GM21381 (cell line): ENCODE measurements around the gene PTPRU.

ENCODE experiments used
- ATAC-seq: cut with Tn5 transposase; IDR thresholded peaks from one replicate; pipeline ENCODE4 v1.9.1; 2021; ENCODE audit warnings: mild to moderate bottlenecking, moderate library complexity; ENCODE audit not compliant: unreplicated experiment

The PTPRU gene

DNA sequence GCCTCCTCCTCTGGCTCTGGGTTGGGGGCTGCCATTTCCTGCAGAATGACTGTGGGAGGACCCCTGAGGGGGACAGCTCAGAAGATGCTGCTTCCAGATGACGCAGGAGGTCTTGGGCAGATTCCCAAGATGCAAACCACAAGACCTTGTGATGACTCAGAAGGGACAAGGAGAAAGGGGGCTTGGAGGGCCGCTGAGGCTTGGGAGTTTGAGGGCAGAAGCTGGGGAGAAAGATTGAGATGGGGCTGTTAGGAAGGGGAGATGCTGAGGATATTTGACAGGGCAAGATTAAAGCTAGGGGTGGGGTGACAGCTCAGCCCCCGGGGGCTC is 7.5 kb downstream of the PTPRU start:
- ATAC-seq = no peak

DNA sequence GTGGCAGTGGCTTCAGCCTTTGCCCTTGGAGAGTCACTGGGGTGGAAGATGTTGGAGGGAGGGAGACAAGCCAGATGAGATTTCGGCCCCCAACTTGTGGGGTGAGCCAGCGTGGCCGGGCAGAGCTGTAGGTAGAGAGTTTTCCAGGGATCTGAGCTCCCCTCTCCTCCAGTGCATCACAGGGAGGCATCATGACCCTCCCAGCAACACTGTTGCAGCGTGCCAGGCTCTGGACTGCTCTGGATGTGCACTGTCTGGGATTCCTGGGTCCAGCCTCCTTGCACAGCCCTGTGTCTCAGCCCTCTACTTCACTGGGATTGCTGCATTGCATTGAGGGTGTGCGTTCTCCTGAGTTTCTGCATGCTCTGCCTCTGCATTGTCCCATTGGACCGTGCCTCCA is 8.9 kb downstream of the PTPRU start:
- no peak for ATAC-seq

DNA sequence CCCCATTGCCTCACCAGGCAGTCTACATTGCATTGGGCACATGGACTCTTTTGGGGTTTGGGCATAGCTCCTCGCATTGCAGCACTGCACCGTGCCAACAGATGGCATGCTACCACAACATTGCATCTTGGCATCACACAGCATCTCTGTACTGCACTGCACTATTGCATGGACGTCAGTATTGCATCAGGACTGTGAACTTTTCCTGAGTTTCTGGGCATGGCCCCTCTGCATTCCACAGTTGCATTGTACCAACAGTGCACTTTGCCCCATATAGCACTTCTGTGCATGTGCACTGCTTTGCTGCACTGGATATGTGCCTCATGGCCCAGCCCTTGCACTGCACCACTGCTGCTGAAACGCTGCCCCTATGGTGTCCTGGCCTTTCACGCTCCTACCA is 9.6 kb downstream of the PTPRU start:
- ATAC-seq = no peak

DNA sequence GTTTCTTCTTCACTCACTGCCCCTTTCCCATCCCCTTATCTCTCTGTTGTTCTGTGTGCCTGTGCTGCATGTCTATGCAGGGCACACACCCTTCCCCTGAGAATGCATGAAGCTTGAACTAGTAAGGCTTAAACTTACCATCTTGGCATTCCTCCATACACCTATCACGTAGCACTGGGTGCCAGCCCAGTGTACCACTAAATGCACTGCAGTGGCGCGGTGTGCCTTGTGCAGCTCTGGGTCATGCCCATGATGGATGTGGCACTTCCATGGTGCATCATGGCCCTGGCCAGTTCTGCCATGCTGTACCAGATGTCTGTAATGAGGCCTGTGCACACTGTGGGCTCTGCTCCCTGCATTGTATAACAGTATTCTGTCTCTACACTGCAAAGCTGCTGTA is 10.7 kb downstream of the PTPRU start:
- ATAC-seq = no peak

DNA sequence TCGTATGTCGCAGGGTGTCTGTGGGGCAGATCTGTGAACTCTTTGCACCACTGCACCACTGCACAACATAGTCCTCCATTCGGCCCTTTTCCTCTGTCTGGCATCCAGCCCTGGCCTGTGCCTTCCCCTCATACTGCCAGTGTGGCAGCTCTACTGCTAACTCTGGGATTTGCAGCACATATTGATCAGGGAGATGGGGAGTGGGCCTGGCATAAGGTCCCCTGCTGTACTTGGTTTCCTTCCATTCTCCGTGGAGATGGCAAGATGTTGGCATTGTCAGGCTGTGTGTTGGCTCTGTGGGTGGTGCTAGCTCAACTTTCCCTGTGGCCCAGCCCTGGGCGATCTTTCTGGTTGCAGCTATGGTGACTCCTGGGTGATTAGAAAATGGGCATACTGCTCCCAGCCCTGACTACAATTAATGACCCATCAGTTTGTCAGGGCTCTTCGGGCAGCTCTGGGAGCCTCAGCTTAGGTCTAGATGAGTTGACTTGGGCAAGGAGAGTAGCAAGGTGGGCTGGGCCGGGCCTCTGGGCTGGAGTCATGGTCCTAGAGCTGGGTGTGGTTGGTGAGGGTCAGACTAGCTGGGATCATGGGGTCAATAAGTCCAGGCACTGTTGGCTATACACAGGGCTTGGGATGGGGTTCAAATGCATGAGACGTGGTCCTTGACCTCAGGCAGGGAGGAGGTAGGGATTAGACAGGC is 11.4 kb downstream of the PTPRU start:
- no peak for ATAC-seq

DNA sequence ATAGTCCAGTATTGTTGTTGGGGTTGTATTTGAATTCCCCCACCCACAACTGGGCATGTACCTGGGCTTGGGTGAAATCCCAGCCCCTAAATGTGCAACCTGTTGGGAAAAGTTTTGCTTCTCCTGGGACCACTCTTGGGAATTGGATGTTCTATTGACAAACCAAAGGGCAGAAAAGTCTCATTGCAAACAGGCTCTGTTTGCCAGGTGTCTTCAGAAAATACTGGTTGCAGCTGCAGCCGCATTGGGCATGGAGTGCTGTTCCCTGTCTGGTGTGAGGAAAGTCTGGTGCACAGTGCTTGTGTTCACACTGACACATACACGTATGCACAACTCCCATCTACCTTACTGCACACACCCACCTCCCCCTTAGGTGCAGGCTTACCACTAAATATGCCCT is 12.1 kb downstream of the PTPRU start:
- ATAC-seq = no peak

DNA sequence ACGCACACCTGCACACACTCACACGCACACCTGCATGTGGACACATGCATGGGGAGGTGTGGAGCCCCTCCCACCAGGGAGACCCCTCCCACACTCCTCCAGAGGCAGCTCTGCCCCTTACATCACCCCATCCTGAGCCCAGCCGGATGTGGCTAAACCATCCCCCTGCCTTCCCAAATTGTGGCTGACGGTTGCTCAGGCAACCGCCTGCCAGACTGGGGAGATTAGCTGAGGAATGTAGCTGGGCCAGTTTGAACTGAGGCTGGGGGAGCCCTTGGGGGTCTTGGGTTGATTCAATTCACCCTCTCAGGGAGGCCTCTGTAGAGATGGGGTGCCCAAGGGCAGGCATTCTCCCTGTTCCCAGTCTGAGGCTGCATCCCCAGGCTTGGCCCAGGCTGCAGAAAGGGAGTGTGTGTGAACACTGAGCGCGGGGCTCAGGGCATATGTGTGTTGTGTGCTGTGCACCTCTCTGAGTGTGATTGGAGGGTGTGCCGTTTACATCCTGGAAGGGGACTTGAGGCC is 12.9 kb downstream of the PTPRU start:
- ATAC-seq = no peak

DNA sequence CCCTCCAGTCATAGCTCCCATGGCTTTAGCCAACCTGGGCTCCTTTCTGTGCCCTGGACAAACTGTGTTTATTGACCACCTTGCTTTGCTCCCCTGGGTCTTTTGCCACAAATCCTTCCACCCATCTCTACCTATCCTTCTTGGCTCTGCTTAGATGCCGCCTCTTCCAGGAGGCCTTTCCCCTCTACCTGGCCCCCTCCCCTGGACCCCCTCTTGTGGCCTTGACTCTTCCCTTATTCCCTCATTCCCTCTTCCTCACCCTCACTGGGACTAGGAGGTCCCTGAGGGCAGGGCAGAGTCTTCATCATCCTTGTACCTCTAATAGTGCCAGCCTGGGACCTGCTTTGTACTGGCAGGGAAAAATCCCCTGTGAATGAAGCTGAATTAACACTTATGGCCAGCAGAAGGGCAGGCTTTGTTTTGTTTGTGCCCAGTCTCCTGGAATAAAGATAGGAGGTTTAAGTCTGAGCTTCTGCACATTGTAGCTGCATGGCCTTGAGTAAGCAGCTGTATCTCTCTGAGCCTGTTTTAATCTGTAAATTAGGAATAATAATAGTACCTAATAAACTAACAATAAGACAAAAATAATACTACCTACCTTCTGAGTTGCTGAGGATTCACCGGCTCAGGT is 13.7 kb downstream of the PTPRU start:
- ATAC-seq = no peak

DNA sequence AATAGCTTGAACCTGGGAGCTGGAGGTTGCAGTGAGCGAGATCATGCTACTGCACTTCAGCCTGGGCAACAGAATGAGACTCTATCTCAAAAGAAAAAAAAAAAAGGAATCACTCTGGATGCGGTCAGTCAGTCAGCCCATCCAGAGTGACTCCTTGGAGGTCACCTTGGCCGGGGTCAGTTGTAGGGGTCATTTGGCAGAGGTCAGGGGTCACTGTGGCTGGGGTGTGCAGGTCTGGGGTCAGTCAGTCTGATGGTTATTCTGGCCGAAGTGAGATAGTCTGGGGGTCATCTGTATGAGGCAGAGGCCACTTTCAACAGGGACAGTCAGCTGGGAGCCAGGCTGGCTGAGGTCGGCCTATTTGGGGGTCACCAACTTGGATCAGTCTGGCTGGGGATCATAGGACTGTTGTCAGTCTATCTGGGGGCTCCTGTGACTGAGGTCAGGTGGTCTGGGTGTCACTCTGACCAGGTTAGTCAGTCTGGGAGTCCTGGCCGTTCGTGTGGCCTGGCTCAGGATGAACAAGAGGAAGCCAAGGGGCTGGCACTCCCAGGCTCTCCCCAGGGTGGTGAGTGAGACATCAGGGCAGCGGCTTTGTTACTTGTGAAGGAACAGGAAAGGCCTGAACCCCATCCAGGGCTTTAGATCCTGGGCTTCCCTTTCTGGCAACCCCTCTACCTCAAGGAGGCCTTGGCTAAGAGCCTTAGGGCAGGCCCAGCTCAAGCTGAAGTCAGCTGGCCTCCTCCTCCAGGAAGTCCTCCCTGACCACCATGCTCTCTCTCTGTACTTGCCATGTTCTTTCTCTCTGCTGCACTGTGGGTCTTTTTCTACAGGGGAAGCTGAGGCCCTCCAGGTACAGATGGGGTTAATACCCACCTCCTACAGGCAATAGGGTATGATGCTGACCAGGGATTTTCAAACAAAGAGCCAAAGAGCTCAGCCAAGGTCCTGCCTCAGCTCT is 15.1 kb downstream of the PTPRU start:
- no peak for ATAC-seq

DNA sequence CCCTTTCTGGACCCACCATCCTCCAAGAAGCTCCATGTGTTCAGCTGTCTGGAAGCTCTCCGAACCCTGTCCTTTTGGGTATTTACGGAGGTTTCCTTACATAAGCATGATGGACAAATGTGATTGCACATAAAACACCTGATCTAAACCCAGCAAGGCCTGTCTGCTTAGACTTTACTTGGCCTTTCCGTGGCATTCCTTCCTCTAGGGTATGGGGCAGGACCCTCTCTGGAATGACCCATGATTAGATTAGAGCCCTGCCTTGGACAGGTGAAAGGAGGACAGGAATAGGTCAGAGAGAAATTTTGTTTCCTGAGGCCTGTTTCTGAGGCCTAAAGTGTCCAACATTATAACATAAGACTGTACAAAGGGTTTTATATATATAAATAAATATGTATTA is 16.9 kb downstream of the PTPRU start:
- ATAC-seq = no peak

DNA sequence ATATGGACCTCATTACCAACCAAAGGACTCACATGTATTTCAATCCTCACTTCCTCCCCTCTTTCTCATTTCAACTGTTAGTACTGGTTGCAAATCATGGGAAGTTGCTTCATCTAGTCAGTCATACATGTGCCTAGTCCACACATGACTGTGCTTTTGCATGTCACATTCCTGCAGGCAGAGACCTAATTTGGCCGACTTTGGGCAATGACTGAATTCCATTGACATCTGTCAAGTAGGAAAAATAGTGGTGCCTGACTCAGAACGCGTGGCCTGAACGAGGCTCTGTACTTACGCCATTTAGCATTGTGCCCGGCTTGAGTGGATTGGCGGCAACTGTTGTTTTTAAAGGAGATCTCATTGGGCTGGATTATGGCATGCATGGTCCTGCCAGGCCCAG is 18.0 kb downstream of the PTPRU start:
- ATAC-seq = no peak

DNA sequence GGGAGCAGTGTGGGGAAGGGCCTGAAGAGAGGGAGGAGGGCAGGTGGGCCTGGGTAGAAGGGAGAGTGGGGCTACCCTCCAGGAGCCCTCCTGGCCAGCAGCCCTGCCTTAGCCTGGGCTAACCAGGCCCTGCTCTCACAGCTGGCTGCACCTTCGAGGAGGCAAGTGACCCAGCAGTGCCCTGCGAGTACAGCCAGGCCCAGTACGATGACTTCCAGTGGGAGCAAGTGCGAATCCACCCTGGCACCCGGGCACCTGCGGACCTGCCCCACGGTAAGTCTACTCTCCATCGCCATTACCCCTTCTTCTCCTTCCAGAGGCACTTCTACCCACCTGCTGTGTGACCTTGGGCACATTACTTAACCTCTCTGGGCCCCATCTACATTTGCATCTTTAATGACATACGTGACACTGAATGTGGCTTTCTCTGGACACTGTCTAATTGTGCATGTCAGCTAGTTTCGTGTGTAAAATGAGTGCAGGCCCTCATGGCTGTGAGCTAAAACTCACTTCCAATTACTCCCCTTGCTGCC is 18.9 kb downstream of the PTPRU start:
- ATAC-seq = no peak

DNA sequence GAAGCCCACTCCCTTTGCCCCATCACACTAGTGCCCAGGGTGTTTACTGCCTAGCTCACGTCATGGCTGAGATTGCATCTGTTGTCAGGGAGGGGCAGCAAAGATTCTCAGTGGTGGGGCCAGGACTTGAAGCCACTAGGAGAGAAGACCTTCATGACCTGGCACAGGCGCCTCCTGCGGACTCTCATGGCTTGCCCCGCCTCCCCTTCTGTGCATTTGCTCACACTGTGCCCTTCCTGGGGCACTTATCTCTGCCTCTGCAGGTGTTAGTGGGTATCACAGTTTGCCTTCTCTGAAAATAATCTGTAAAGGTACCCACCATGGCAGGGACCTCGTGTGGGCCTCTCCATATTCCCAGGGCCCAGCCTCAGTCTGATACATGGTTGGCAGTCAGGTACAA is 20.1 kb downstream of the PTPRU start:
- no peak for ATAC-seq

DNA sequence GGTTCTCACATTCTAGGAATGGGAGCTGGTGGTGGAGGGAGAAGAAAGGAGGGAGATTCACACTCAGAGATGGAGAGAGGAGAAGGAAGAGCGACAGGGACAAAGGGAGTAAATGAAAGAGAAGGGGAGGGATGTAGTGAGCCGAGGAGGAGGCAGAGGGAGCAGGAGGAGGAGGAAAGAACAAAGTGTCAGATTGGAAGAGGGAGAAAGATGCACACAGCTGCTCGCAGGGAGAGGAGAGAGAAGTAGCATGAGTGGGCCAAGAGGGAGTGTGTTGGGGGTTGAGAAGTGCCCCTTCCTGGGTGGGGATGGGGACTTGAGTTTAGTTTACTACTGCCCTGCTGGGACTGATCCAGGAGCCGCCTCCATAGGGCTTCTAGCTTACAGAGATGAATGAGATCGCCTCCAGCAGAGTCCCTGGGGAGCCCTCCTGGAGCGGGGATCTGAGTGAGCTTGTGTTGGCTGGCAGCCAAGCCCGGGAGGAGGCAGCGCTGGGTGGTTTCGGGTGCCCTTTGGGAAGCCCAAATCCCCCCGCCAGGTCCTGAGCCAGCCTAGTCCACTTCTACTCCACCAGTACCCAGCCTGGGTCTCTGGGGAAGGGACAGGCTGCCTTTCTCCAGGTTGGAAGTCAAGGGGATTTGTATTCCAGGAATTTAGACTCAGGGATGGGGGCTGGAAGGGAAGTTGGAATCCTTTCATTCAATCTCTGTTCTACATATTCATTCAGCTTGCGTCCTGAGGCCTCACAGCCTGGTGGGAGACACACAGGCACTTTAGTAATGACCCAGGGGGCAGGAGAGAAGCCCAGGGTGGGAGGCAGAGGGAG is 20.9 kb downstream of the PTPRU start:
- no peak for ATAC-seq

DNA sequence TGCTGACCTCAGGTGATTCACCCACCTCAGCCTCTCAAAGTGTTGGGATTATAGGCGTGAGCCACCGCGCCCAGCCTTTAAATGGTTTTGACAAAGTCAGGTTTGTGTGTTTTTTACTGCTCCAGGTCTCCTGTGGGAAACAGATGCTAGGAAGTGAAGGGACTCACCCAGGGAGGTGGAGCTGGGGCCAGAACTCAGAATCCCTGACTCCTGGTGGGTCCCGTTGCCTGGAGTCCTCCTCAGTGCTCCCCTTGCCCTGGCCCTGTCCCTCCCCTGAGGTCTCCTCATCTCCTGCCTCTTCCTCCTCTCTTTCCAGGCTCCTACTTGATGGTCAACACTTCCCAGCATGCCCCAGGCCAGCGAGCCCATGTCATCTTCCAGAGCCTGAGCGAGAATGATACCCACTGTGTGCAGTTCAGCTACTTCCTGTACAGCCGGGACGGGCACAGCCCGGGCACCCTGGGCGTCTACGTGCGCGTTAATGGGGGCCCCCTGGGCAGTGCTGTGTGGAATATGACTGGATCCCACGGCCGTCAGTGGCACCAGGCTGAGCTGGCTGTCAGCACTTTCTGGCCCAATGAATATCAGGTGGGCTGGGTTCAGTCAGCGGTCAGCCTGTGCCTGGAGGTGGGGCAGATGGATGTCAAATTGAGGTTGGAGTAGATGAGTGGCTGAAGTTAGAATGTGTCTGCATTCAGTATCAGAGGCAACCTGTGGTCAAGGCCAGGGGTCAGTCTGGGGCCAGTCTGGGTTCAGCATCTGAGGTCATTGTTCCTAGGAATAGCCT is 22.1 kb downstream of the PTPRU start:
- no peak for ATAC-seq

DNA sequence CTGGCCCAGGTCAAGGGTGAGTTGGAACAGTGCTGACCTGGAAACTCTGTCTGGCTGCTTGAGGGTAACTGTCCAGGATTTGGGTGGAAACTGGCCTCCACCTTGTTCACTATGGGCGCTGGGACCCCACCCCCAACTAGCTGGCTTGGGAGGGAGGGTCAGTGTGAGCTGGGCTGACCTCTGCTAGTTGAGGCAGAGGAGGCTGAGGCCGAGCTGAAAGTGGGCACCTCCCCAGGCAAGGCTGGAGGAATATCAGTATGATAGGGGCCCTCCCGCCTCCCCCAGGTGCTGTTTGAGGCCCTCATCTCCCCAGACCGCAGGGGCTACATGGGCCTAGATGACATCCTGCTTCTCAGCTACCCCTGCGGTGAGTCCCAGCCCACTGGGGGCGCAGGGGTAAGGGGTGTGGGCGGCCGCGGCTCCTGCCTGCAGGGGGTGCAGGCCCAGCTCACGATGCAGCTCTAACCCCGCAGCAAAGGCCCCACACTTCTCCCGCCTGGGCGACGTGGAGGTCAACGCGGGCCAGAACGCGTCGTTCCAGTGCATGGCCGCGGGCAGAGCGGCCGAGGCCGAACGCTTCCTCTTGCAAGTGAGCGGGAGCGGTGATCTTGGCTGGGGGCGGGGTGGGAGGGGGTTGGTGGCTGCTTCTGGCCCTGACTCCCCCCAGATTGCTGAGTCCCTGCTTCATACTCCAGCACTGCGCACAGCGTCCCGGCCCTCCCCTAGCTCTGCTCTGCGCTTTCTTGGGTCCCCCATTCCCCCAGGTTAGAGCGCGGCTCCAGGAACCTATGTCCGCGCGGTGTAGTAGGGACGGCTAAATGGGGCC is 22.9 kb downstream of the PTPRU start:
- ATAC-seq = no peak

DNA sequence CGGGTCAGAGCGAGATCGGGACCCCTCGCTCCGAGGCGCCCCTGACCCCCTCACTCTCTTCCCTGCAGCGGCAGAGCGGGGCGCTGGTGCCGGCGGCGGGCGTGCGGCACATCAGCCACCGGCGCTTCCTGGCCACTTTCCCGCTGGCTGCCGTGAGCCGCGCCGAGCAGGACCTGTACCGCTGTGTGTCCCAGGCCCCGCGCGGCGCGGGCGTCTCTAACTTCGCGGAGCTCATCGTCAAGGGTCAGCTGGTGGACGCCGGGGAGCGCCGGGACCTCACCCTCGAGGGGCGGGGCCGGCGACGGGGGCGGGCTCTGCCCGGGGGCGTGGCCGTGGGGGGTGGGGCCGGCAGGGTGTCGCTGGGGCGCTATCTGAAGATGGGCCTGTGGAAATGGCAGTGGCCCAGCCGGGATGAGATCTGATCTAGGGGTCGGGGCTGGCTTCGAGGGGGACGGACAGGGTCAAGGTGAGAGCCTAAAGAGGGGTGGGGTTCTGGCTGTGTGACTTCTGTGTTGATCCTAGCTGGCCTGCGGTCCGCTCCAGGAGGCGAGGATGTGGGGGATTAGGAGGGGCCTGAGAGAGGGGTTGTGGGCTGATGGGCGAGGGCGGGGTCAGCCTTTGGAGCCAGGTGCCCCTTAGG is 23.6 kb downstream of the PTPRU start:
- no peak for ATAC-seq

DNA sequence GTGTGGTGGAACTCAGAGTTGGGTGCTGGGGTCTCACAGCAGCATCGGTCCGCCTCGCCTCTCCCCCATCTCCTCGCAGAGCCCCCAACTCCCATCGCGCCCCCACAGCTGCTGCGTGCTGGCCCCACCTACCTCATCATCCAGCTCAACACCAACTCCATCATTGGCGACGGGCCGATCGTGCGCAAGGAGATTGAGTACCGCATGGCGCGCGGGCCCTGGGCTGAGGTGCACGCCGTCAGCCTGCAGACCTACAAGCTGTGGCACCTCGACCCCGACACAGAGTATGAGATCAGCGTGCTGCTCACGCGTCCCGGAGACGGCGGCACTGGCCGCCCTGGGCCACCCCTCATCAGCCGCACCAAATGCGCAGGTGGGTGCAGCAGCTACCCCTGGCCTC is 24.2 kb downstream of the PTPRU start:
- no peak for ATAC-seq
